Stomach (tissue), 4 donors: ENCODE data around the gene CD44.

ENCODE experiments used
- POLR2A ChIP-seq, 4 donors: fragments of 450-650 bp; IDR thresholded peaks; one replicate each; pipeline ENCODE4 v1.6.1; 2016; ENCODE audit warnings: antibody characterized with exemption in 4 of 4, control low read depth in 2 of 4, mild to moderate bottlenecking in 1 of 4, moderate library complexity in 1 of 4
- POLR2AphosphoS5 ChIP-seq, 3 donors: sonication (generic); formaldehyde crosslinking; IDR thresholded peaks; one replicate each; pipeline ENCODE4 v1.6.1; 2016; ENCODE audit warnings: antibody characterized with exemption in 3 of 3
- TF ChIP-seq, protein P1 (sequence below), 7 experiments: fragments of 450-650 bp in 4 of 7; fragments of 200-600 bp in 3 of 7; sonication (generic) in 3 of 7; IDR thresholded peaks; one replicate each; pipeline ENCODE4 v1.5.1; 2016 to 2019; ENCODE audit warnings: antibody characterized with exemption in 7 of 7, control low read depth in 2 of 7, mild to moderate bottlenecking in 1 of 7

DNA sequence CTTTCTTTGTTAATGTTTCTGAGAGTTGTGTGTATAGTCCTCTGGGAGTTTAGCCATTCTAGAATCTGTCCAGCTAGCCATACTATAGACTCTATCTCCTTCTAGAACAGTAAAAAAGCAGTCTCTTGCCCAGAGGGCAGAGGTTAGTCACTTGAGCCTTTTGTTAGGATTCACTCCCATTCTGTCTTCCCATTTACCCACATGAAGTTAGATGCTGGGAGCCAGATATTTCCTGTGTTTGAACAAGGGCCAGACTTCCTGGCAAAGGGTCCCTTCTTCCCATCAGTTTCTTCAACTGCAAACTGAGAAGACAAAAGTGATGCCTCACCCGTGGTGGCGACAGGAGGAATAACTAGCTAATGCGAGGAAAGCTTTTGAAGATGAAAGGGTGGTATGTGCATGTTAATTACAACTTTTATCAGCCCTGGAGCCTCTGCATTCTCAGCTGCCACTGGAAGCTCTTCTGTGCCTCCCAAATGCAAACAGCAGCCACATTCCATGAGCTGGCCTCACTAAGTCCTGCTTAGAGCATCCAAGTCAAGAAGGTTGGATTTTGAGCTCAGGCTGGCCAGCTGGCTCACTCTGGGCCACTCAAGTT lies 12.8 kb downstream of the CD44 start:
- TF ChIP-seq, protein P1, sequence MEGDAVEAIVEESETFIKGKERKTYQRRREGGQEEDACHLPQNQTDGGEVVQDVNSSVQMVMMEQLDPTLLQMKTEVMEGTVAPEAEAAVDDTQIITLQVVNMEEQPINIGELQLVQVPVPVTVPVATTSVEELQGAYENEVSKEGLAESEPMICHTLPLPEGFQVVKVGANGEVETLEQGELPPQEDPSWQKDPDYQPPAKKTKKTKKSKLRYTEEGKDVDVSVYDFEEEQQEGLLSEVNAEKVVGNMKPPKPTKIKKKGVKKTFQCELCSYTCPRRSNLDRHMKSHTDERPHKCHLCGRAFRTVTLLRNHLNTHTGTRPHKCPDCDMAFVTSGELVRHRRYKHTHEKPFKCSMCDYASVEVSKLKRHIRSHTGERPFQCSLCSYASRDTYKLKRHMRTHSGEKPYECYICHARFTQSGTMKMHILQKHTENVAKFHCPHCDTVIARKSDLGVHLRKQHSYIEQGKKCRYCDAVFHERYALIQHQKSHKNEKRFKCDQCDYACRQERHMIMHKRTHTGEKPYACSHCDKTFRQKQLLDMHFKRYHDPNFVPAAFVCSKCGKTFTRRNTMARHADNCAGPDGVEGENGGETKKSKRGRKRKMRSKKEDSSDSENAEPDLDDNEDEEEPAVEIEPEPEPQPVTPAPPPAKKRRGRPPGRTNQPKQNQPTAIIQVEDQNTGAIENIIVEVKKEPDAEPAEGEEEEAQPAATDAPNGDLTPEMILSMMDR (IDR thresholded peaks at IDR 0.05), result no peak
- TF ChIP-seq POLR2A (IDR thresholded peaks at IDR 0.05) (no peak), POLR2AphosphoS5 (IDR thresholded peaks at IDR 0.05) (no peak)
